ENCODE results near the gene IFI27L2. TPM values are rescaled to one million over a fixed set of nuclear protein-coding genes. Genes with fewer than 3 reads are reported as not detected.

Gene IFI27L2
- polyA plus RNA-seq, 1 donor from 2014 or later, result 23.7 TPM

DNA sequence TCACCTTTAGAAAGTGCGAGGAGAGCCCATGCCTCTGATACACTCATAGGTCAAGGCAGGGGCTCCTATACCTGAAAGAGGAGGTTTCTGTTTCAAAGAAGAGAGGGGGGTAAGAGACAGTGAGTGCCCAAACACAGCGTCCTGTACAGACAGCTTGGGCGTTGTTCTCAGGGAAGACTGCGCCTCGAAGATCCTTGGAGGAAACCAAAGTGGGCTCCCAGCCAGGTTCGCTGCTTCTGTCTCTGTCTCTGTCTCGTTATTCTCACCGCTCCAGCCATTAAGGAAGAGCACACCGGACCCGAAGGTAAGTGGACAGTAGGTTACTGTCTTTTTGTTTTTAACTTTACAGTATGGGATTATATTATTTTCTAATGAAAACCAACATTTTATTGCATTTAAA lies 24.7 kb downstream of the IFI27L2 start:
- TF ChIP-seq EP300 (conservative IDR thresholded peaks at IDR 0.05; ENCODE audit: poor library complexity, severe bottlenecking) (no peak), POLR2AphosphoS5 (IDR thresholded peaks at IDR 0.05) (no peak), MXI1 (conservative IDR thresholded peaks at IDR 0.05; ENCODE audit: poor library complexity, severe bottlenecking) (no peak), SMC3 (conservative IDR thresholded peaks at IDR 0.05; ENCODE audit: poor library complexity) (no peak), EZH2 (IDR thresholded peaks at IDR 0.05; ENCODE audit: borderline replicate concordance, insufficient read depth, low read length, poor library complexity, severe bottlenecking) (no peak), RAD21 (conservative IDR thresholded peaks at IDR 0.05) (no peak), TAF1 (IDR thresholded peaks at IDR 0.05; ENCODE audit: low read depth) (no peak)
- TF ChIP-seq, protein P1, sequence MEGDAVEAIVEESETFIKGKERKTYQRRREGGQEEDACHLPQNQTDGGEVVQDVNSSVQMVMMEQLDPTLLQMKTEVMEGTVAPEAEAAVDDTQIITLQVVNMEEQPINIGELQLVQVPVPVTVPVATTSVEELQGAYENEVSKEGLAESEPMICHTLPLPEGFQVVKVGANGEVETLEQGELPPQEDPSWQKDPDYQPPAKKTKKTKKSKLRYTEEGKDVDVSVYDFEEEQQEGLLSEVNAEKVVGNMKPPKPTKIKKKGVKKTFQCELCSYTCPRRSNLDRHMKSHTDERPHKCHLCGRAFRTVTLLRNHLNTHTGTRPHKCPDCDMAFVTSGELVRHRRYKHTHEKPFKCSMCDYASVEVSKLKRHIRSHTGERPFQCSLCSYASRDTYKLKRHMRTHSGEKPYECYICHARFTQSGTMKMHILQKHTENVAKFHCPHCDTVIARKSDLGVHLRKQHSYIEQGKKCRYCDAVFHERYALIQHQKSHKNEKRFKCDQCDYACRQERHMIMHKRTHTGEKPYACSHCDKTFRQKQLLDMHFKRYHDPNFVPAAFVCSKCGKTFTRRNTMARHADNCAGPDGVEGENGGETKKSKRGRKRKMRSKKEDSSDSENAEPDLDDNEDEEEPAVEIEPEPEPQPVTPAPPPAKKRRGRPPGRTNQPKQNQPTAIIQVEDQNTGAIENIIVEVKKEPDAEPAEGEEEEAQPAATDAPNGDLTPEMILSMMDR (IDR thresholded peaks at IDR 0.05; ENCODE audit: poor library complexity, severe bottlenecking), result no peak
- TF ChIP-seq, protein P2, sequence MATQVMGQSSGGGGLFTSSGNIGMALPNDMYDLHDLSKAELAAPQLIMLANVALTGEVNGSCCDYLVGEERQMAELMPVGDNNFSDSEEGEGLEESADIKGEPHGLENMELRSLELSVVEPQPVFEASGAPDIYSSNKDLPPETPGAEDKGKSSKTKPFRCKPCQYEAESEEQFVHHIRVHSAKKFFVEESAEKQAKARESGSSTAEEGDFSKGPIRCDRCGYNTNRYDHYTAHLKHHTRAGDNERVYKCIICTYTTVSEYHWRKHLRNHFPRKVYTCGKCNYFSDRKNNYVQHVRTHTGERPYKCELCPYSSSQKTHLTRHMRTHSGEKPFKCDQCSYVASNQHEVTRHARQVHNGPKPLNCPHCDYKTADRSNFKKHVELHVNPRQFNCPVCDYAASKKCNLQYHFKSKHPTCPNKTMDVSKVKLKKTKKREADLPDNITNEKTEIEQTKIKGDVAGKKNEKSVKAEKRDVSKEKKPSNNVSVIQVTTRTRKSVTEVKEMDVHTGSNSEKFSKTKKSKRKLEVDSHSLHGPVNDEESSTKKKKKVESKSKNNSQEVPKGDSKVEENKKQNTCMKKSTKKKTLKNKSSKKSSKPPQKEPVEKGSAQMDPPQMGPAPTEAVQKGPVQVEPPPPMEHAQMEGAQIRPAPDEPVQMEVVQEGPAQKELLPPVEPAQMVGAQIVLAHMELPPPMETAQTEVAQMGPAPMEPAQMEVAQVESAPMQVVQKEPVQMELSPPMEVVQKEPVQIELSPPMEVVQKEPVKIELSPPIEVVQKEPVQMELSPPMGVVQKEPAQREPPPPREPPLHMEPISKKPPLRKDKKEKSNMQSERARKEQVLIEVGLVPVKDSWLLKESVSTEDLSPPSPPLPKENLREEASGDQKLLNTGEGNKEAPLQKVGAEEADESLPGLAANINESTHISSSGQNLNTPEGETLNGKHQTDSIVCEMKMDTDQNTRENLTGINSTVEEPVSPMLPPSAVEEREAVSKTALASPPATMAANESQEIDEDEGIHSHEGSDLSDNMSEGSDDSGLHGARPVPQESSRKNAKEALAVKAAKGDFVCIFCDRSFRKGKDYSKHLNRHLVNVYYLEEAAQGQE (IDR thresholded peaks at IDR 0.05; ENCODE audit: borderline replicate concordance), result no peak
- Histone ChIP-seq H3K4me3 (ENCODE audit: low read length) (no peak overlapping the region), H4K20me1 (ENCODE audit: insufficient read depth) (no peaks in the 10 kb centered on the region), H3K36me3 (ENCODE audit: insufficient read depth, low read length) (no peaks in the 10 kb centered on the region), H3K27ac (ENCODE audit: low read length) (no peak overlapping the region), H3K9ac (ENCODE audit: low read length) (no peak overlapping the region), H3K9me3 (ENCODE audit: low read length) (no peaks in the 10 kb centered on the region), H2AFZ (ENCODE audit: low read depth, low read length) (no peak overlapping the region), H3K27me3 (ENCODE audit: insufficient read depth, low read depth, low read length) (no peaks in the 10 kb centered on the region), H3K4me2 (ENCODE audit: low read length) (no peak overlapping the region), H3K79me2 (replicated peaks; ENCODE audit: insufficient read depth, low read length) (no peaks in the 10 kb centered on the region), H3K9me2 (ENCODE audit: insufficient read depth, low read length) (no peaks in the 10 kb centered on the region), H3F3A (ENCODE audit: insufficient read depth, low read length, poor library complexity, severe bottlenecking) (no peaks in the 10 kb centered on the region)

DNA sequence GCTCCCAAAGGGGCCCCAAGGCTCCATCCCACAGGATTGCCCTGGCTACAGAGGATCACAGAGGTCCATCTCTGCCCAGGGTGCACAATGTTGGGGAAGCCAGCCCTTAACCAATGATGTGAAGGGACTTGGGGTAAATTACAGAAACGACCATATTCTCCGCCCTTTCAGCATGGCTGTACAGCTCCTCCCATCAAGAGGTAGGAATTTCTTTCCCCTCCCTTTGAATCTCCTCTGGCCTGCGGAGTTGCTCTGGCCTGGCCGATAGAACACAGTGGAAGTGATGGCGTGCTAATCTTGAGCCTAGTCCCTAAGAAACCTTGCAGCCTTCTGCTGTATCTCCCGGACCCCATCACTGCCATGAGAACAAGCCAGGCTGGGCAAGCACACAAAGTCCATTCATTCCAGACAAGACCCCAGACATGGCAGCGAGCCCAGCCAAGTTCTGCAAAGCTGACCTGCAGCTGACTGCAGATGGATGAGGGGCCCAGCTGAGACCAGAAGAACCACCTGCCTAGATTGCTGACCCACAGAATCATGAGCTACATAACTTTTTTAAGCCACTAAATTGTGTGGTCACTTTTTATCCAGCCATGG lies 25.8 kb downstream of the IFI27L2 start:
- Histone ChIP-seq H3K4me2 (ENCODE audit: low read length) (no peak overlapping the region), H3K36me3 (ENCODE audit: insufficient read depth, low read length) (no peaks in the 10 kb centered on the region), H2AFZ (ENCODE audit: low read depth, low read length) (no peak overlapping the region), H4K20me1 (ENCODE audit: insufficient read depth) (no peaks in the 10 kb centered on the region), H3K27ac (ENCODE audit: low read length) (no peak overlapping the region), H3K9ac (ENCODE audit: low read length) (no peak overlapping the region), H3K27me3 (ENCODE audit: insufficient read depth, low read depth, low read length) (no peaks in the 10 kb centered on the region), H3K4me3 (ENCODE audit: low read length) (no peak overlapping the region), H3K9me3 (ENCODE audit: low read length) (no peaks in the 10 kb centered on the region), H3K79me2 (replicated peaks; ENCODE audit: insufficient read depth, low read length) (no peaks in the 10 kb centered on the region), H3F3A (ENCODE audit: insufficient read depth, low read length, poor library complexity, severe bottlenecking) (no peaks in the 10 kb centered on the region), H3K9me2 (ENCODE audit: insufficient read depth, low read length) (no peaks in the 10 kb centered on the region)
- no peak for TF ChIP-seq EZH2 (IDR thresholded peaks at IDR 0.05; ENCODE audit: borderline replicate concordance, insufficient read depth, low read length, poor library complexity, severe bottlenecking)
- no peak for TF ChIP-seq RAD21 (conservative IDR thresholded peaks at IDR 0.05)
- TF ChIP-seq, protein P2 (IDR thresholded peaks at IDR 0.05; ENCODE audit: borderline replicate concordance), result no peak
- TF ChIP-seq TAF1 (IDR thresholded peaks at IDR 0.05; ENCODE audit: low read depth), result no peak
- TF ChIP-seq EP300 (conservative IDR thresholded peaks at IDR 0.05; ENCODE audit: poor library complexity, severe bottlenecking), result no peak
- TF ChIP-seq, protein P1 (IDR thresholded peaks at IDR 0.05; ENCODE audit: poor library complexity, severe bottlenecking), result no peak
- no peak for TF ChIP-seq SMC3 (conservative IDR thresholded peaks at IDR 0.05; ENCODE audit: poor library complexity)
- TF ChIP-seq MXI1 (conservative IDR thresholded peaks at IDR 0.05; ENCODE audit: poor library complexity, severe bottlenecking), result no peak
- no peak for TF ChIP-seq POLR2AphosphoS5 (IDR thresholded peaks at IDR 0.05)

Data from neural cell (in vitro differentiated cells).